NCI-H1417 (cell line): ENCODE data around the gene ZSWIM6.

ENCODE experiments used
- DNase-seq, 3 experiments: peaks; one replicate each; lab custom pipeline; 2025; lab: John Stamatoyannopoulos, UW

Gene ZSWIM6

DNA sequence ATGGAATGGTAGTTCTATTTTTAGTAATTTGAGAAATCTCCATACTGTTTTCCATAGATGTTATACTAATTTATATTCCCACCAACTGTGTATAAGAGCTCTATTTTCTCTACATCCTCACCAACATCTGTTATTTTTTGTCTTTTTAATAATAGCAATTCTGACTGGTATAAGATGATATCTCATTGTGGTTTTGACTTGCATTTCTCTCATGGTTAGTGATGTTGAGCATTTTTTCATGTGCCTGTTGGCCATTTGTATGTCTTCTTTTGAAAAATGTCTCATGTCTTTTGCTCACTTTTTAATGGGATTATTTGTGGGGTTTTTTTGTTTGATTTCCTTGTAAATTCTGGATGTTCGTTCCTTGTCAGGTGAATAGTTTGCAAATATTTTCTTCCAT lies 154.4 kb downstream of the ZSWIM6 start:
- DNase-seq, result no peak

DNA sequence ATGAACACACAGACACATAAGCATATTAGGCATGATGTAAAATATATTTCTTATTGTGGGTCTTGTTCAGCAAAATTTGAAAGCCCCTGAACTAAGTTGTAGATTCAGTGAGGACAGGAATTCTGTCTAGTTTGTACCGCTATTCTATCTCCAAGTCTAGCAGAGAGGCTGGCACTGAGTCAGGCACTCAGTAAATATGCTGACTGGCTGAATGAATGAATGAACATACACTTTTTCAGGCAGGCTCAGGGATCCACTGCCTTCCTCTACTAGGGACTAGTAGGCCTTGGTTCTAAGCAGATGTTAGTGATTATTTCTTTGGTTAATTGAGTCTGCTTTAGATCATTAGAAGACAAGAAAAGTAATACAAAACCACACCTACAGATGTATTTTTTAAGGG lies 157.5 kb downstream of the ZSWIM6 start:
- DNase-seq, result no peak

DNA sequence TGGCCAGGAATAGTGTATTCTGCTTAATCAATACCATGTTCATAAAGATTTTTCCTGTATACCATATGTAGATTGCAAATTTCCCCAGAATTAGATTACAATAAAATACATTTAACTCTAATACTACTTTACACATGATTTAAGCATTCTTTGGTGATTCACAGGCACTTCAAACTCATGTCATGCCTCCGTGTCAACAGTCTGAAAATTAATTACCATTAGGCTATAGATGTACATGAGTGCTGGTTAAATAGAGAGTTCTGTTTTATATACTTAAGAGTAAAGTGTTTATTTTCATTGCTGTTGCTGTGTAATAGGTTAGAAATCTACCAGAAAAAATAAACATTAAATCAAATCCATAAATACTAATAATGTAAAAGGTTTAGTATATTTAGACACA lies 159.8 kb downstream of the ZSWIM6 start:
- DNase-seq, result peak in 1 of 3 experiments; percentile 44

DNA sequence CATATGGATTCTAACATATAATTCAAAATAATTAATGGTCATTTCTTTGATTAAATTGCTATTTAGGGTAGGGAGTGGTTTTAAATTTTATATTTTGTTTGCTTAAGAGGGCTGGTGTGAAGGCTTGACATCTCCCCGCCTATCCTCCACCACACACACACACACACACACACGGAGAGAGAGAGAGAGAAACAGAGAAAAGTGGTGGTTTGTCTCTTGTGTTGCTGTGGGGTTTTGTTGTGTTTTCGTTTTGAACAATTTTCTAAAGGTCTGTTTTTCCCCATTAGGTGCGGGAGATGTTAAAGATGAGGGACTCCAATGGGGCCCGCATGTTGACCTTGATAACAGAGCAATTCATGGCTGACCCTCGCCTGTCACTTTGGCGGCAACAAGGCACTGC lies 161.9 kb downstream of the ZSWIM6 start:
- DNase-seq, result peak in 1 of 3 experiments; percentile 7

DNA sequence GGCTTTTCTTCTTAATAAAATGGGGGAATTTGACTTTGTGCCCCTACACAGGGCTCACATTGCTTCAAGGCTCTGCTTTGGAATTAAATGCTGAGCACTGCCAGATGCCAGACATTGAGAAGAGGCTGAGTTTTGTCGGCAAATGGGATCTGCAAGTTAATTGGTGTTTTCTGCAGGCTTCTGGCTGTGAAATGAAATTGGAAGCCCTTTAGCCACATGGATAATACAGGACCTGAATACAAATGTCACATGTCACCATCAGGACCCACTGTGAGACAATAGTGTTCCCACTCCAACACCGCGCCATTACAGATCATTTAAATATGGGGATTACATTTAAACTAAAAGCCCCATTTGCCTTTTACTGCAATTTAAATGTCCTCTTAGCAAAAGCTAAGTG lies 164.4 kb downstream of the ZSWIM6 start:
- peak in 2 of 3 experiments; percentile 16 to 71 for DNase-seq

DNA sequence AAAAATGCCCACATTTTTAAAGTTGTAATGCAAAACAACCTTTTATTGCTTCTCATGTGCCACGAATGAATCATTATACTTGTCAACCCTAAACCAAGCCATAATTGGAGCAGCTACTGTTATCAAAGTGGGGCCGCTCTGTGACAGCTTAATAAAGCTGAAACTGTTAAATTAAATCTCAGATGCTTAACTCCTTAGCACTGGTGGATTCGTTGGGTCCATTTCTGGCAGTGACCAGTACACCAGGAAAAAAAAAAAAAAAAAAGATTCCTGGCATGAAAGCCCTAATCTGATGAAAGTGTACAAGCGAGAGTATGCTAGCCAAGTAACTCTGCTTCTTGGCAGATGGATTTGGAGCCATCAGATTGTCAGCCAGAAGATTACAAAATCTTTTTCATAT lies 164.8 kb downstream of the ZSWIM6 start:
- DNase-seq, result no peak

DNA sequence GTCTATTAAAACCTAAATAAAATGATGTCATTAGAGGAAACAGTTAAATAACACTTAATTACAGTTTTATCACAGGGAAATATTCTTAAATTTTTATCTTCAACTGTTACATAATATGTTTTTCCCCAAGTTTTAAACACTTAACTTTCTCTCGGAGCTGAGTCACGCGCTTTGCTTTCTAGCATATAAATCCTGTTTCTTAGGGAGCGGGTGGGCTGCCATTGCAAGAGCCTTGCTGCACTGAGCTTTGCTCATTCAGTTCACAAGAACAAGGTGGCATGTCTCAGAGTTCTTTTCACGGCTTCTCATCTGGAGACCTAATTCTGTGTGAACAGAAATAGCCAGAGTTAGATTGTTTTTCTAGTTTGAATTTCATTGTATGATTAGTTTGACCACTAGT lies 166.1 kb downstream of the ZSWIM6 start:
- no peak for DNase-seq

DNA sequence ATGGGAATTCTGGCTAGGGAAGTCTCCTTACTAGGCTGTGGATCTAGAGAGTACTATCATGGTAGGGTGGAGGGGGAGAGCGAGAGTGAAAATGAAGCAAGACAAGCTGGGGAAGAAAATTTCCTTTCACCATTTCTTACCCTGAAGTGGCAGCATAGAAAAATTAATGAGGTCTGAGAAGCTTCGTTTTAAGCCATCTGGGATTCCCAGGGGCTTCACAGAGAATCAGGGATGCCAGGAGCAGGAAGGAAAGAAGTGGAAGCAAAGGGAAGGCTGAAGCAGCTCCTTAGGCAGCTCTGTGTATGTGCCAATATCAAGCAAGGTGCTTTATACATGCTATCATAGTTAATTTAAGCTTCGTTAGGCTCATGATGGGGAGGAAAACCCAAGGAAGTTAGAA lies 169.9 kb downstream of the ZSWIM6 start:
- no peak for DNase-seq

DNA sequence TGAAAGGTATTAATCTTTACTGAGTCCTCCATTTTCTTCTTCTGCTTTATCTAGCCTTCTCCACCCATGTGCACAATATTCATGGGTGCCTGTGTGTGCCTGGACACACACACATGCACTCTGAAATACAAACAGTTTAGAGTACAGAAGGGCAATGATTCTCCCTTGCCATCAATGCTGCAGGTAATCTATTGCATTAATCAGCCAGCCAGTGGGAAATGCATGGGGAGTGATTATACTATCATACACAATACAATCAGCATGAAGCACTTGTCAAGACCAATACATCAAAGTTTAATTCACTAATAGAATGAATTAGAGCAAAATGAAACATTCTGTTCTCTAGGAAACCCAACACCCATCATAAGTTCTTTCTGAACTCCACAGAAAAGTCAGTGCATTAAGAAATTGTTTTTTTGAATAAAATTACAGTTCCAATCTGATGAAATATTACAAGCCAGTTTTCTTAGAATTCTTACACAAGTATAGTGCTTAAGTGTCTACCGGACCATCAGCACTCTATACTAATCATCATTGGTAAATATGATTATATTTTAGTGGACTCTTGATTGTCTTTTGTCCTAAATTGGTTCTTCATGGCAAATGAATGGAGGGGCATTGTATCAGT lies 172.2 kb downstream of the ZSWIM6 start:
- peak in 2 of 3 experiments; percentile 28 to 78 for DNase-seq

DNA sequence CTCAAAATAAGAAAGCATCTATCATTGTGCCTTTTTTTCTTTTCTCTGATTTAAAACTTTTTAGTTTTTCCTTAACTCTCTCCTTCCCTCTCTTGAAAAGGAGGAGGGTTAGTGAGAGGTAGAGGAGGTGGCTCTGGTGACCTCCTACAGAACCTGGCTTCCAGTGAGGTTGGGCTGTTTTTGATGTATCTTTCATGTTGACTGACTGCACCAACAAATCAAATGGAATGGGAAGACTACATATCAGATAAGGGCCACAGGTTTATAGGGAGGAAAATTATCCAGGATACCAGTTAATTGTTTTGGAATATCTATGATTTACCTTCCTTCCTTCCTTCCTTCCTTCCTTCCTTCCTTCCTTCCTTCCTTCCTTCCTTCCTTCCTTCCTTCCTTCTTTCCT lies 173.2 kb downstream of the ZSWIM6 start:
- DNase-seq, result no peak

DNA sequence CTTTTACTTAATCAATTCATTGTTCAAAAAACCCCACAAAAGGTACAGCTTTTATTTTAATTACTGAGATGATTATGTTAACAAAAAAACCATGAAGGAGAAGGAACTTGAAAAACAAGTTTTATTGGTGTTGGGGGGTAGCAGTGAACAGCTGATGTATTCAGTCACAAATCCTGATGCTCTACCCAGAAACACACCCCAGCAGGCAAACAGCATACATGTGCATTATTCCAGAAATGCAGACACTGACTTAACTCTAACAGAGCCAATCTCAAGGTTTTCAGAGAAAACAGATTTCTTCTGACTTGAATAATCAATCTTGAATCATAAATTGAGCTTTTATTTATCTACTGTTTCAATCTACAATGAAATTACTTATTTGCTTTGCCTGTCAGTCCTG lies 175.2 kb downstream of the ZSWIM6 start:
- DNase-seq, result peak in 1 of 3 experiments; percentile 7

DNA sequence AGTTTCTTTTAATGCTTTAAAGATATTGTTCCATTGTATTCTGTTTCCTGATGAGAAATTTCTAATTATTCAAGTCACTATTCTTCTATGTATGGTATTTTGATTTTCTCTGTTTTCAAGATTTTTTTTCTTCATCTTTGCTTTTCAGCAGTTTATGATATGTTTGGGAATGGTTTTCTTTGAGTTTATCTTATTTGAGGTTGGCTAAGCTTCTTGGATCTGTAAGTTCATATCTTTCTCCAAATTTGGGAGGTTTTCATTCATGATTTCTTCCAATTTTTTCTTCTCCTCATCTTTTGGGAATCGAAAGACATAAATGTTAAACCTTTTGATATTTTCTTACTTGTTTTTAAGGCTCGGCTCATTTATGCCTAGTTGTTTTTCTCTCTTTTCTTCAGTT lies 184.9 kb downstream of the ZSWIM6 start:
- DNase-seq, result no peak

DNA sequence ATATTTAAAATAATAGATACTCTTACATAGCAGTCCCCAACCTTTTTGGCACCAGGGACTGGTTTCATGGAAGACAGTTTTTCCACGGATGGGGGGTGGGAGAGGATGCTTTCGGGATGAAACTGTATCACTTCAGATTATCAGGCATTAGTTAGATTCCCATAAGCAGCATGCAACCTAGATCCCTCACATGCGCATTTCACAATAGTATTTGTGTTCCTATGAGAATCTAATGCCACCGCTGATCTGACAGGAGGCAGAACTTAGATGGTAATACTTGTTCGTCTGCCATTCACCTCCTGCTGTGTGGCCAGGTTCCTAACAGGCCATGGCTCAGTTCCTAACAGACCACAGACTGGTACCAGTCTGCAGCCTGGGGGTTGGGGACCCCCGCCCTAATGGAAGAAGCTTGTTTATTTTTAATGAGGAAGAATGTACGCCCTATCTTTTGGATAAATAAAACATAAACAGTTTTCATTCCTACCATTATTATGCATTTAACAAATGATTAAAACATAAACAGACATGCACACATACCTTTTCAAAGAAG lies 187.7 kb downstream of the ZSWIM6 start:
- DNase-seq, result no peak

DNA sequence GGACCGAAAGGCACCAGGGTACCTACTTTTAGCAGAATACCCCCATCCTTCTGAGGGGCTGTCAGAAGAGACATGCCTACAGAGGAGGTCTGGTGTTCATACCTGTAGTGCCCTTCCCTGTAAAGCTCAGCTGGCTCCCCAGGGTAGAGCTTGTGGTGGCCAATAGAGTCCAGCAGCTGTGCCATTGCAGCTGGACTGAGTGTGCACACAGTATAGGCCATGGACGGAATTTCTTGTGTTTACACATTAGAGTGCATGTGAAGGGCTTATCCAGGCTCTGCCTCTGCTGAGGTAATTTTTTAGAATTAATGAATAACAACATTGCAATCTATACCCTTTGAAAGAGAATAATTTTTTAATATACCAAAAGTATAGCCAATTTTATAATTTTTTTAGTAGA lies 191.0 kb downstream of the ZSWIM6 start:
- DNase-seq, result no peak

DNA sequence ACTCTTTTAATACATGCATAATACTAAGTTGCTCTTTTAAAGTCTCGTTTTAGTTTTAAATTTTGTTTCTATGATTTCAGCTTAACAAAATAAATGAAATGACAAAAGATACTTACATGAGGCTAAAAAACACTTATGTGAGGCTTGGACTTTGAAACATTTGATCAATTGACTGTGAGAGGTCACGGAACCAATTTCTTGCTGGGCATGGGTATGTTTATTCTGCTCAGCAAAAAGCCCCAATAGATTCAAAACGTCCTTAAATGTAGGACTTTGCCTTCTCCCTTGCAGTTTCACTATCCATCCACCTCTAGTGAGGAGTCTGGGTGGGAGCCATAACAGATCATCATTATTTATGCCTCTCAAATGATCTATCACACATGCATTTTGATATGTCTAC lies 191.9 kb downstream of the ZSWIM6 start:
- no peak for DNase-seq

DNA sequence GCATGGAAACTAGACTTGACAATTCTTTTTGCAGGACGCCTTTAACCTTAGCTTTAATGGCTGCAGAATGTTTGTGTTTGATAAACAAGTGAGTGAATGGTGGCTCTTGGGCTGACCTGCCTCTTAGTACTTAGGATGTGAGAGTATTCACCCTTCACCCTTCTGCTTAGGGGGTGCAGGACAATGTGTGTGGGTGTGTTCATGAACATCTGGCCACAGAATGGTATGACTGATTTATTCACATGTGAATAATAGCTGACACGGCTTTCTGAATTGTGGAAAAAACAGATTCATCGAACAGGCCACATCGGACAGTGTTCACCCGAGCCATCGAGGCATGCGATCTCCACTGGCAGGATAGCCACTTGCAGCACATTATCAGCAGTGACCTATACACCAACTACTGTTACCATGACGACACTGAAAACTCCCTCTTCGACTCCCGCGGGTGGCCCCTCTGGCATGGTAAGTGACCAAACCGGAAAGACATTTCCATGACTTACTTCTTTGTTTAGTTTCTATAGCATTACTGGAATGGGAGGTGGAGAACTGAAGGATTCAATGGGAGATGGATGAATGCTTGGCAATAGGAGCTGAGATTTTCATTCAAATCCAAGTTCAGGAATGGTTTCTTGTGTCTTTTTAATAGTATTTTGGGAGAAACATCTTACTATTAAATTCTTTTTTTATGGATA lies 193.6 kb downstream of the ZSWIM6 start:
- no peak for DNase-seq

DNA sequence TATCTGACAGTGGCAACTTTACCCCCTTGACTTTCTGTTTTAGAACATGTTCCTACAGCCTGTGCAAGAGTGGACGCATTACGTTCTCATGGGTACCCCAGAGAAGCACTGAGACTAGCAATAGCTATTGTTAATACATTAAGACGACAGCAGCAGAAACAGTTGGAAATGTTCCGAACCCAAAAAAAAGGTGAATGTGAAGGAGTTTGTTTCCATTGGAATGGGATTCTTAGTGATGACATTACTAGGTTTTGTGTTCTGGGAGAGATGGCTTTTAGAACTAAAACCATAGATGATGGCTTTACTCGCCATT lies 194.1 kb downstream of the ZSWIM6 start:
- no peak for DNase-seq

DNA sequence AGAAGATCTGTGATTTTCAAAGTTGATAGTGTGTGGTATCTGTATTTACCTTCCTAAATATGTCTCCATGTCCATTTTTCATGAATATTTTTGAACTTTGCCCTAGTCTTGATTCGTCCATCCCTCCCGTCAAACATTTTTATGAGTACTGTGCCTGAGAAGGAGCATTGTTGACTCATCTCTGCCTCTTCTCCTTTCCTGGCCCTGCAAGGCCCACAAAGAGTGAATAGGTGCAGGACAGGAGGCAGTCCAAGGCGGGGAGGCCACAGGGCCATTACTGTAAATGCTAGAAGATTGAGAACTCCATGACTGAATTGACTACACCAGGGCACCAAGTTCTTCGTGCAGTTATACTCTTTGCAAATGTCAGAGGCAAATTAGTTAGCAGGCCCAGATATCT lies 200.9 kb downstream of the ZSWIM6 start:
- no peak for DNase-seq

DNA sequence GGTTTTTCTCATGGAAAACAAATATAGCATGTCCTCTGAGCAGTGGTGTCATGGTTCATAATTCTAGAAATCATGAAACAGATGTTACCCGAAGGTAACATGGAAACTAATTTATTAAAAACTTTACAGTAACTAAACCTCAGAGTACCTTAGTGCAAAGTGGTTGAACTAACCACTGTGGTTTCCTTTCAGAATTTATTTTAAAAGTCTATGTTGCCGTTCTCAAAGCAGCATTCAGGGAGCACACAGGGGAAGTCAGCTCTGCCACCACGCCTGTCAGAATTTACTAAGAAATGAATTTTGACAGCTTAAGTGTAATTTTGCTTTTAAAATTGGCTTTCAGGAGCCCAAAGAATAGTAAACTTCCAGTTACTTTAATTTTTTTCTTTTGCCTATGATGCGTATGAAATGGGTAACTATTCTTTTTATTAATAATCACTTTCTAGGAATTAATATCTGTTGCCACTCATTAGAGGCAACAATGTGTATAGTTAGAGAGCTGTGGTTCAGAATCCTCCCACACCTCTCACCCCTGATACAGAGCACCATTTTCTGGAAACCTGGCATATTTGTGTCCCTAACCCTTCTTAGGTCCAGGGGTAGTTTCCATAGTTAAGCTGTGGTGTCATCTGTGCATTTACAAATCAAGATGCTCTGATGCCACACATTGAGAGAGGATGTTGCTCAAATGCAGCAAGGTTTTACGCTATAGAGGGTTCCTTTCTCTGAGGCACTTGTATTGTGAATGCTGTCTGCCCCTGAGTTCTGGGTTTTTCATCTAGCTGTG lies 202.6 kb downstream of the ZSWIM6 start:
- no peak for DNase-seq

DNA sequence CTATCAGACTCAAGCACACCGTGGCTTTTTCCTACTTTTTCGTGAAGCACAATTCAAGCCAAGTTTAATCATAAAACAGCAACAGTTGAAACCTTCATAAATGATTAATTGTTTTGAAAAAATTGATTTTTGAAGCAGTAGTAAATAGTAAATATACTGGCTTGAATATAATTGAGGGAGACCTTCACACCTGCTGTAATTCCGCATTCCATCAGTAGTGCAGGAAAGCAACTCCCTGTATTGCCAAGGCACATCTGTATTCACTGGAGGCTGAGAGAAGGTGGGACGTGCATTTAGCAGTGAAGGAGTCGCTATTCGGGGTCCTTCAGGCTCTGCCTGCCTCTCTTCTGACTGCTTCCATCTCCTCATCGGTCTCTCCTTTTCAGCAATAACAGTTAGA lies 203.8 kb downstream of the ZSWIM6 start:
- DNase-seq, result no peak

DNA sequence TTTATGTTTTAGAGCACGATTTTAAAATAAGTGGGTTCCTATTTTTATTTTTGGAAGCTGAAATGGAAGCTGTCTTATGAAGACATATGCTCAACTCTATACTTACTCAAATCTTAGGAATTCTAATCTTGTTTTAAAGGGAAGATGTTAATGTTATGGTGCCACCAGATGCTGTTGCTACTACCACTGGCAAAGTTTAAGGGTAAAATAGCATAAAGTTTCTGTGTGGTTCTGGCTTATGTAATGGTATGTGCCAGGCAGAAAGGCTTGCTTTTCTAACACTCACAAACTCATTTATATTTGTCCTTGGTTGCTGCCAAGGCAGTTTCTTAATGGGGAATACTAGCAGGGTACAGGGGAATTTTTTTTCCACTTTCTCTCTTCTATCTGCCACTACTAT lies 204.9 kb downstream of the ZSWIM6 start:
- no peak for DNase-seq

DNA sequence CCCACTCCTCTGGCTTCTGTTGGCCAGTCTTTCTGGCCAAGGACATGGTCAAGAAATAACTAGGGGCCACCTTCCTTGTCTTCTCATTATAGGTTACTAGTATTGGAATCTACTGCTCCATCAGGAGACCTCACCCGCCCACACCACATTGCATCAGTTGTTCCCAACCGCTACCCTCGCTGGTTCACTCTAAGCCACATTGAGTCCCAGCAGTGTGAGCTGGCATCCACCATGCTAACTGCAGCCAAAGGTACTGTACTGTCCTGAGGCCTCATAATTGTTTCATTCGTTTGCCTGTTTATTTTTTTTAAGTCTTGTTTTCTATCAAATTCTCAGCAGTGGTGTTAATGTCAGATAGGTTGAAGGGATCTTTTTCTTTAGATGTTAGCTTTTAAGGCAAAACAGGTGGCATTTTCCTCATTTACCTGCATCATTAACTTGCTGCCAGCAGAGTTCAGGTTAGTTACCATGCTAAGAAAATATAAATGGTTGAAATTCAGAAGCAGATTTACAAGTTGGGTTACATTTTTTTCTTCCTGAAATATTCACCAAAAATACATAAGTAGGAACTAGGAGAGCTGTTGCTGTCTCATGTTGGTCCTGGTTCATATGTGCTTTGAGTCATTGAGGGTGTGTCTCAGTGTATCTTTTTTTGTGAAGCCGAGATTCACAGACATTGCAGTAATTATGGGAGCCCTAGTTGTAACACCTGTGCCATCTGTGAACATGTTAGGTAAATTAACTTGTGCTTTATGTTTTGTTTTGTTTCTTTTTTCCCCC lies 206.9 kb downstream of the ZSWIM6 start:
- DNase-seq, result no peak
